Embryonic facial prominence (tissue), 1 donor: ENCODE results near the gene VPREB1.
"Not testable (repeated sequence)": the region's sequence is repeated elsewhere in the genome, so short reads cannot be mapped to it uniquely, and the experiment has no call there.

Experiments
- DNase-seq: peaks from one replicate; pipeline ENCODE4 v3.0.0-alpha.2; 2016; ENCODE audit errors: extremely low spot score

Gene VPREB1

GRCh38 chr22:22246706-22247105 is 2.1 kb downstream of the VPREB1 start:
- no peak for DNase-seq

- DNase-seq, result no peak
These were observed 4.3 kb downstream of the VPREB1 start for GRCh38 chr22:22248878-22249277.

GRCh38 chr22:22250651-22251050 is 6.1 kb downstream of the VPREB1 start:
- not testable (repeated sequence) for DNase-seq

- not testable (repeated sequence) for DNase-seq
These were observed 11.5 kb downstream of the VPREB1 start for GRCh38 chr22:22256133-22256532.

GRCh38 chr22:22258597-22259415 is 14.2 kb downstream of the VPREB1 start:
- DNase-seq, result not testable (repeated sequence)

- DNase-seq, result not testable (repeated sequence)
These were observed 15.6 kb downstream of the VPREB1 start for GRCh38 chr22:22260169-22260568.

GRCh38 chr22:22260586-22260985 is 16.0 kb downstream of the VPREB1 start:
- DNase-seq, result not testable (repeated sequence)

- not testable (repeated sequence) for DNase-seq
These were observed 17.9 kb downstream of the VPREB1 start for GRCh38 chr22:22262332-22263074.

GRCh38 chr22:22263823-22264222 is 19.2 kb downstream of the VPREB1 start:
- not testable (repeated sequence) for DNase-seq

- DNase-seq, result not testable (repeated sequence)
These were observed 25.6 kb downstream of the VPREB1 start for GRCh38 chr22:22270036-22270676.

- not testable (repeated sequence) for DNase-seq
These were observed 32.8 kb downstream of the VPREB1 start for GRCh38 chr22:22277423-22277822.

- DNase-seq, result not testable (repeated sequence)
These were observed 40.6 kb downstream of the VPREB1 start for GRCh38 chr22:22284962-22285756.

- not testable (repeated sequence) for DNase-seq
These were observed 42.0 kb downstream of the VPREB1 start for GRCh38 chr22:22286390-22287105.

- DNase-seq, result not testable (repeated sequence)
These were observed 42.6 kb downstream of the VPREB1 start for GRCh38 chr22:22287106-22287626.

GRCh38 chr22:22289666-22290065 is 45.1 kb downstream of the VPREB1 start:
- not testable (repeated sequence) for DNase-seq

- DNase-seq, result not testable (repeated sequence)
These were observed 46.7 kb downstream of the VPREB1 start for GRCh38 chr22:22291129-22291806.

- not testable (repeated sequence) for DNase-seq
These were observed 48.1 kb downstream of the VPREB1 start for GRCh38 chr22:22292656-22293055.

- not testable (repeated sequence) for DNase-seq
These were observed 48.9 kb downstream of the VPREB1 start for GRCh38 chr22:22293436-22293835.

- DNase-seq, result not testable (repeated sequence)
These were observed 50.1 kb downstream of the VPREB1 start for GRCh38 chr22:22294641-22295040.
